Caco-2 (cell line): Measurements from ENCODE around the gene TENT5A. TPM values are rescaled to one million over a fixed set of nuclear protein-coding genes. Genes with fewer than 3 reads are reported as not detected.

Source experiments
- BruUV-seq: library from RNA; stranded (reverse); fragments of 400-500 nt; replicated peaks from 2 replicates; lab custom pipeline; 2021; lab: Mats Ljungman, UMichigan
- CTCF ChIA-PET: fragments of 300-600 bp; sonication (Branson Sonifier 250); formaldehyde crosslinking; loops from one replicate; lab custom pipeline; 2022; ENCODE audit warnings: antibody characterized with exemption; lab: Charles Lee
- POLR2A ChIA-PET: fragments of 300-600 bp; sonication (Branson Sonifier 250); formaldehyde crosslinking; loops from one replicate; lab custom pipeline; 2022; ENCODE audit warnings: antibody characterized with exemption; lab: Charles Lee
- DNase-seq, 2 experiments: peaks; one replicate each; pipeline versions ENCODE4 v3.0.0 to v3.0.0-alpha.2; 2020 to 2022
- H3K27me3 ChIP-seq: replicated peaks from 2 replicates; pipeline ENCODE4 v1.6.0; 2011; ENCODE audit warnings: low read length; ENCODE audit not compliant: control insufficient read depth, insufficient read depth
- H3K36me3 ChIP-seq: 2 replicates; pipeline ENCODE4 v1.5.1; 2011; ENCODE audit warnings: low read length; ENCODE audit not compliant: control insufficient read depth, insufficient read depth
- H3K4me1 ChIP-seq: fragments of 250-450 bp; sonication (Bioruptor Pico); 2 replicates; pipeline ENCODE4 v1.5.1; 2020; ENCODE audit warnings: mild to moderate bottlenecking
- H3K4me3 ChIP-seq: 2 replicates; pipeline ENCODE4 v1.5.1; 2011; ENCODE audit warnings: low read depth, mild to moderate bottlenecking, control low read depth, low read length
- H3K9me3 ChIP-seq: fragments of 250-450 bp; sonication (Bioruptor Pico); 2 replicates; pipeline ENCODE4 v1.5.1; 2020; ENCODE audit warnings: mild to moderate bottlenecking, moderate library complexity
- H3K27ac Mint-ChIP-seq: one replicate; pipeline ENCODE4 v1.8.0; 2022; ENCODE audit warnings: mixed read lengths; ENCODE audit not compliant: unreplicated experiment
- H3K27me3 Mint-ChIP-seq: one replicate; pipeline ENCODE4 v1.8.0; 2022; ENCODE audit warnings: mixed read lengths; ENCODE audit not compliant: insufficient read depth, unreplicated experiment
- H3K36me3 Mint-ChIP-seq: one replicate; pipeline ENCODE4 v1.8.0; 2022; ENCODE audit warnings: mild to moderate bottlenecking, mixed read lengths; ENCODE audit not compliant: insufficient read depth, unreplicated experiment
- H3K4me1 Mint-ChIP-seq: one replicate; pipeline ENCODE4 v1.8.0; 2022; ENCODE audit warnings: low read depth, mixed read lengths; ENCODE audit not compliant: unreplicated experiment
- H3K4me3 Mint-ChIP-seq: one replicate; pipeline ENCODE4 v1.8.0; 2022; ENCODE audit warnings: mild to moderate bottlenecking, moderate library complexity, mixed read lengths; ENCODE audit not compliant: unreplicated experiment
- H3K9me3 Mint-ChIP-seq: one replicate; pipeline ENCODE4 v1.8.0; 2022; ENCODE audit warnings: mixed read lengths; ENCODE audit not compliant: unreplicated experiment
- CTCF ChIP-seq, 2 experiments: fragments of 200-600 bp in 1 of 2; IDR thresholded peaks; 1 replicate in 1 of 2; 2 replicates in 1 of 2; pipeline versions ENCODE4 v1.5.1 to v1.8.0; 2011 to 2022; ENCODE audit warnings: antibody characterized with exemption in 1 of 2, control low read depth in 1 of 2, inconsistent platforms in 1 of 2, low read depth in 1 of 2, low read length in 1 of 2, mild to moderate bottlenecking in 1 of 2, moderate library complexity in 1 of 2; ENCODE audit not compliant: insufficient read depth in 1 of 2, severe bottlenecking in 1 of 2, unreplicated experiment in 1 of 2
- intact Hi-C: fragments of 100-400 bp; cut with micrococcal nuclease; formaldehyde crosslinking; loops from one replicate; pipeline ENCODE4 v1.10.0; 2022; ENCODE audit not compliant: unreplicated experiment
- total RNA-seq: library from RNA; stranded (reverse); gene quantifications from 2 replicates; pipeline ENCODE4 v1.2.3, GENCODE V29; 2022

Gene TENT5A
- total RNA-seq, 1 experiment from 2014 or later: 45.0 TPM

GRCh38 chr6:81771097-81771496 is 18.6 kb upstream of the TENT5A start:
- Histone ChIP-seq H3K4me3 (no peak overlapping the region), H3K27me3 (no peaks in the 10 kb centered on the region), H3K36me3 (no peaks in the 10 kb centered on the region), H3K9me3 (no peaks in the 10 kb centered on the region; the same call in 1 of the 2 replicates), H3K4me1 (peaks cover 15% of the 10 kb centered on the region)
- no peak for DNase-seq
- H3K36me3 Mint-ChIP-seq: no peaks in the 10 kb centered on the region
- H3K4me1 Mint-ChIP-seq: no peaks in the 10 kb centered on the region
- TF ChIP-seq CTCF (IDR thresholded peaks at IDR 0.05; ENCODE audit: insufficient read depth in 1 of 2, low read depth in 1 of 2, low read length in 1 of 2, severe bottlenecking in 1 of 2, unreplicated experiment in 1 of 2): no peak
- ChIA-PET POLR2A (no interaction called here), CTCF (no interaction called here)
- H3K4me3 Mint-ChIP-seq: no peak overlapping the region
- intact Hi-C loops: no loop called here
- BruUV-seq: no TSS peak
- no peaks in the 10 kb centered on the region for H3K27me3 Mint-ChIP-seq
- H3K27ac Mint-ChIP-seq: no peak overlapping the region
- peaks cover 3% of the 10 kb centered on the region for H3K9me3 Mint-ChIP-seq

GRCh38 chr6:81770381-81770780 is 17.9 kb upstream of the TENT5A start:
- H3K4me1 Mint-ChIP-seq: no peaks in the 10 kb centered on the region
- Histone ChIP-seq H3K9me3 (no peaks in the 10 kb centered on the region; the same call in 1 of the 2 replicates), H3K27me3 (no peaks in the 10 kb centered on the region), H3K4me3 (no peak overlapping the region), H3K4me1 (peaks cover 19% of the 10 kb centered on the region), H3K36me3 (no peaks in the 10 kb centered on the region)
- TF ChIP-seq CTCF (IDR thresholded peaks at IDR 0.05; ENCODE audit: insufficient read depth in 1 of 2, low read depth in 1 of 2, low read length in 1 of 2, severe bottlenecking in 1 of 2, unreplicated experiment in 1 of 2): no peak
- BruUV-seq: no TSS peak
- intact Hi-C loops: no loop called here
- H3K9me3 Mint-ChIP-seq: peaks cover 2% of the 10 kb centered on the region
- H3K4me3 Mint-ChIP-seq: no peak overlapping the region
- ChIA-PET POLR2A (no interaction called here), CTCF (no interaction called here)
- no peaks in the 10 kb centered on the region for H3K36me3 Mint-ChIP-seq
- H3K27me3 Mint-ChIP-seq: no peaks in the 10 kb centered on the region
- DNase-seq: no peak
- no peak overlapping the region for H3K27ac Mint-ChIP-seq

- no peak overlapping the region for H3K27ac Mint-ChIP-seq
- Histone ChIP-seq H3K27me3 (no peaks in the 10 kb centered on the region), H3K9me3 (no peaks in the 10 kb centered on the region; the same call in 1 of the 2 replicates), H3K4me1 (peaks cover 19% of the 10 kb centered on the region), H3K4me3 (no peak overlapping the region), H3K36me3 (no peaks in the 10 kb centered on the region)
- H3K9me3 Mint-ChIP-seq: peaks cover 8% of the 10 kb centered on the region
- no peaks in the 10 kb centered on the region for H3K36me3 Mint-ChIP-seq
- ChIA-PET POLR2A (no interaction called here), CTCF (no interaction called here)
- intact Hi-C loops: no loop called here
- no peaks in the 10 kb centered on the region for H3K4me1 Mint-ChIP-seq
- no peak for TF ChIP-seq CTCF (IDR thresholded peaks at IDR 0.05; ENCODE audit: insufficient read depth in 1 of 2, low read depth in 1 of 2, low read length in 1 of 2, severe bottlenecking in 1 of 2, unreplicated experiment in 1 of 2)
- DNase-seq: no peak
- no peaks in the 10 kb centered on the region for H3K27me3 Mint-ChIP-seq
- H3K4me3 Mint-ChIP-seq: no peak overlapping the region
- no TSS peak for BruUV-seq
These were observed 17.3 kb upstream of the TENT5A start for GRCh38 chr6:81769824-81770223.
